IMR-90 (cell line): Measurements from ENCODE around the gene KDM4B. TPM values are rescaled to one million over a fixed set of nuclear protein-coding genes. Genes with fewer than 3 reads are reported as not detected.

Source experiments
- ATAC-seq: fragments of 200-7000 bp; cut with Tn5 transposase; 2 replicates; pipeline ENCODE4 v1.9.1; 2020; ENCODE audit warnings: low read depth, mild to moderate bottlenecking, moderate library complexity
- BruUV-seq: library from RNA; stranded (reverse); fragments of 400-500 nt; replicated peaks from 2 replicates; lab custom pipeline; 2021; lab: Mats Ljungman, UMichigan
- CTCF ChIA-PET: fragments of 300-600 bp; formaldehyde crosslinking; extraction: SDS; loops from one replicate; lab custom pipeline; 2021; ENCODE audit warnings: antibody characterized with exemption; lab: Yijun Ruan, JAX
- POLR2A ChIA-PET: fragments of 300-600 bp; sonication (Branson Sonifier 250); formaldehyde crosslinking; loops from one replicate; lab custom pipeline; 2022; ENCODE audit warnings: antibody characterized with exemption; ENCODE audit not compliant: unreplicated experiment; lab: Charles Lee
- DNase-seq: peaks from one replicate; pipeline ENCODE4 v3.0.0; 2013
- H2AFZ ChIP-seq: replicated peaks from 2 replicates; pipeline ENCODE3; 2013; ENCODE audit warnings: low read length, mild to moderate bottlenecking; ENCODE audit not compliant: poor library complexity
- H2AK5ac ChIP-seq: 2 replicates; pipeline ENCODE4 v1.6.1; 2013; ENCODE audit warnings: low read depth, low read length, inconsistent platforms
- H2AK9ac ChIP-seq: replicated peaks from 2 replicates; pipeline ENCODE3; 2013; ENCODE audit warnings: mild to moderate bottlenecking, low read depth, low read length, moderate library complexity; ENCODE audit not compliant: poor library complexity
- H2BK120ac ChIP-seq: 2 replicates; pipeline ENCODE4 v1.6.1; 2013; ENCODE audit warnings: low read depth, low read length, inconsistent platforms
- H2BK15ac ChIP-seq: 3 replicates; pipeline ENCODE4 v1.6.1; 2013; ENCODE audit warnings: low read depth, low read length, inconsistent platforms
- H2BK20ac ChIP-seq: 2 replicates; pipeline ENCODE4 v1.6.1; 2013; ENCODE audit warnings: low read depth, mild to moderate bottlenecking, inconsistent platforms, low read length, moderate library complexity
- H2BK5ac ChIP-seq: 2 replicates; pipeline ENCODE4 v1.6.1; 2013; ENCODE audit warnings: mild to moderate bottlenecking, low read depth, low read length, inconsistent platforms; ENCODE audit not compliant: poor library complexity, severe bottlenecking
- H3K14ac ChIP-seq: replicated peaks from 2 replicates; pipeline ENCODE4 v1.6.1; 2013; ENCODE audit warnings: low read depth, low read length, inconsistent platforms
- H3K18ac ChIP-seq: 2 replicates; pipeline ENCODE4 v1.6.1; 2013; ENCODE audit warnings: low read depth, low read length, control low read depth
- H3K23ac ChIP-seq: 2 replicates; pipeline ENCODE4 v1.6.1; 2013; ENCODE audit warnings: low read depth, low read length, inconsistent platforms
- H3K27ac ChIP-seq: 2 replicates; pipeline ENCODE4 v1.5.1; 2013; ENCODE audit warnings: mild to moderate bottlenecking, control low read depth, low read length; ENCODE audit not compliant: insufficient read depth
- H3K27me3 ChIP-seq: 2 replicates; pipeline ENCODE4 v1.6.1; 2013; ENCODE audit warnings: low read length; ENCODE audit not compliant: control insufficient read depth, insufficient read depth
- H3K36me3 ChIP-seq: 2 replicates; pipeline ENCODE4 v1.6.1; 2013; ENCODE audit warnings: low read length, mixed read lengths; ENCODE audit not compliant: control insufficient read depth, insufficient read depth
- H3K4ac ChIP-seq: 2 replicates; pipeline ENCODE4 v1.6.1; 2013; ENCODE audit warnings: low read depth, low read length, inconsistent platforms
- H3K4me1 ChIP-seq: 2 replicates; pipeline ENCODE4 v1.6.1; 2013; ENCODE audit warnings: low read length, mixed read lengths; ENCODE audit not compliant: control insufficient read depth, insufficient read depth
- H3K4me2 ChIP-seq: 2 replicates; pipeline ENCODE4 v1.6.1; 2013; ENCODE audit warnings: low read depth, mild to moderate bottlenecking, control low read depth, low read length, moderate library complexity
- H3K4me3 ChIP-seq: 2 replicates; pipeline ENCODE4 v1.5.1; 2013; ENCODE audit warnings: low read depth, mild to moderate bottlenecking, control low read depth, low read length, moderate library complexity; ENCODE audit not compliant: insufficient read depth
- H3K56ac ChIP-seq: 2 replicates; pipeline ENCODE4 v1.6.1; 2013; ENCODE audit warnings: low read length, inconsistent platforms; ENCODE audit not compliant: insufficient read depth; ENCODE audit errors: extremely low read depth
- H3K79me1 ChIP-seq, 2 experiments: 2 replicates each; pipeline ENCODE4 v1.6.1; 2013; ENCODE audit warnings: low read length in 2 of 2, inconsistent platforms in 1 of 2, low read depth in 1 of 2
- H3K9ac ChIP-seq: 2 replicates; pipeline ENCODE4 v1.6.1; 2013; ENCODE audit warnings: low read depth, low read length, control low read depth
- H3K9me1 ChIP-seq: 2 replicates; pipeline ENCODE4 v1.6.1; 2013; ENCODE audit warnings: low read length, inconsistent platforms; ENCODE audit not compliant: insufficient read depth
- H3K9me3 ChIP-seq: 2 replicates; pipeline ENCODE4 v1.6.1; 2013; ENCODE audit warnings: low read length; ENCODE audit not compliant: control insufficient read depth, insufficient read depth
- H4K20me1 ChIP-seq: 2 replicates; pipeline ENCODE4 v1.6.1; 2013; ENCODE audit warnings: low read length, inconsistent platforms; ENCODE audit not compliant: insufficient read depth
- H4K5ac ChIP-seq: 2 replicates; pipeline ENCODE4 v1.6.1; 2013; ENCODE audit warnings: mild to moderate bottlenecking, low read depth, low read length, control low read depth
- H4K8ac ChIP-seq, 2 experiments: 2 replicates each; pipeline ENCODE4 v1.6.1; 2013; ENCODE audit warnings: low read depth in 2 of 2, low read length in 2 of 2, control low read depth in 1 of 2, inconsistent platforms in 1 of 2
- H4K91ac ChIP-seq: 2 replicates; pipeline ENCODE4 v1.6.1; 2013; ENCODE audit warnings: low read depth, low read length, inconsistent platforms; ENCODE audit not compliant: insufficient read depth
- RAD21 ChIP-seq: IDR thresholded peaks from 2 replicates; pipeline ENCODE4 v1.6.1; 2012; ENCODE audit warnings: low read length, improper control_type of control experiment
- whole genome bisulfite sequencing, 2 experiments: methylation state at CpG; one replicate each; pipeline versions ENCODE4 v1.1.5 to v1.1.7; 2013; ENCODE audit warnings: missing lambda C conversion rate in 2 of 2; ENCODE audit not compliant: insufficient read length in 1 of 2; ENCODE audit errors: extremely low coverage in 2 of 2; 5-methylcytosine and 5-hydroxymethylcytosine counted together
- dilution Hi-C: fragments of 300-500 bp; cut with HindIII; formaldehyde crosslinking; loops from one replicate; pipeline ENCODE4 v1.14.3; 2018; ENCODE audit warnings: low sequenced_read_pairs; ENCODE audit not compliant: unreplicated experiment
- in situ Hi-C: fragments of 300-500 bp; cut with MboI; formaldehyde crosslinking; loops from 3 replicates; pipeline ENCODE4 v1.14.3; 2019; ENCODE audit warnings: low sequenced_read_pairs, inconsistent platforms, mixed read lengths
- intact Hi-C: fragments of 100-400 bp; cut with micrococcal nuclease; formaldehyde crosslinking; loops from 2 replicates; pipeline ENCODE4 v1.10.0; 2022
- polyA plus RNA-seq, 3 experiments: library from polyadenylated mRNA; depleted of rRNA; stranded (reverse); fragments of >200 nt; gene quantifications; 2 replicates each; pipeline ENCODE4 v1.2.3, GENCODE V29; 2012; ENCODE audit warnings: low replicate concordance in 1 of 3
- total RNA-seq: library from RNA; depleted of rRNA; stranded (reverse); fragments of >200 nt; gene quantifications from 2 replicates; pipeline ENCODE4 v1.2.3, GENCODE V29; 2012
- TF ChIP-seq, protein P1 (sequence below): fragments of 150-350 bp; IDR thresholded peaks from 2 replicates; pipeline ENCODE4 v1.6.1; 2017; ENCODE audit warnings: mild to moderate bottlenecking, antibody characterized with exemption, low read length, low read depth
- TF ChIP-seq, protein P2 (sequence below): conservative IDR thresholded peaks from 2 replicates; pipeline ENCODE4 v1.5.1; 2012; ENCODE audit warnings: mild to moderate bottlenecking, low read depth, low read length, improper control_type of control experiment

Gene KDM4B
- total and polyA plus RNA-seq, 2 of the 4 experiments (the other 2 are of a cell fraction) = 5.0 to 17.9 TPM

- peaks cover 39% of the 10 kb centered on the region for H3K36me3 ChIP-seq
- H3K9me1 ChIP-seq = no peaks in the 10 kb centered on the region
- no peaks in the 10 kb centered on the region for H3K27me3 ChIP-seq
- H3K4me2 ChIP-seq = no peak overlapping the region
- no peak overlapping the region for H3K56ac ChIP-seq
- ChIA-PET POLR2A (no interaction called here), CTCF (no interaction called here)
- H3K4ac ChIP-seq = no peak overlapping the region
- 42% methylated on average over 17 of the region's 29 CpGs; no CpG with 5 or more reads in 1 of the 2 experiments for WGBS, 2 experiments
- dilution Hi-C loops = no loop called here
- no peak overlapping the region for H3K9ac ChIP-seq
- no peak overlapping the region for H2AFZ ChIP-seq
- no peak overlapping the region for H4K91ac ChIP-seq
- DNase-seq (peak; percentile 12), ATAC-seq (peak; percentile 56)
- no peak overlapping the region for H4K5ac ChIP-seq
- intact Hi-C loops = no loop called here
- in situ Hi-C loops = no loop called here
- no peak overlapping the region for H3K18ac ChIP-seq
- H3K23ac ChIP-seq = no peak overlapping the region
- no peak overlapping the region for H2BK120ac ChIP-seq
- no TSS peak for BruUV-seq
- H4K20me1 ChIP-seq = peaks cover 5% of the 10 kb centered on the region
- TF ChIP-seq RAD21 = no peak
- TF ChIP-seq, protein P1, sequence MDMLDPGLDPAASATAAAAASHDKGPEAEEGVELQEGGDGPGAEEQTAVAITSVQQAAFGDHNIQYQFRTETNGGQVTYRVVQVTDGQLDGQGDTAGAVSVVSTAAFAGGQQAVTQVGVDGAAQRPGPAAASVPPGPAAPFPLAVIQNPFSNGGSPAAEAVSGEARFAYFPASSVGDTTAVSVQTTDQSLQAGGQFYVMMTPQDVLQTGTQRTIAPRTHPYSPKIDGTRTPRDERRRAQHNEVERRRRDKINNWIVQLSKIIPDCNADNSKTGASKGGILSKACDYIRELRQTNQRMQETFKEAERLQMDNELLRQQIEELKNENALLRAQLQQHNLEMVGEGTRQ = no peak
- TF ChIP-seq, protein P2, sequence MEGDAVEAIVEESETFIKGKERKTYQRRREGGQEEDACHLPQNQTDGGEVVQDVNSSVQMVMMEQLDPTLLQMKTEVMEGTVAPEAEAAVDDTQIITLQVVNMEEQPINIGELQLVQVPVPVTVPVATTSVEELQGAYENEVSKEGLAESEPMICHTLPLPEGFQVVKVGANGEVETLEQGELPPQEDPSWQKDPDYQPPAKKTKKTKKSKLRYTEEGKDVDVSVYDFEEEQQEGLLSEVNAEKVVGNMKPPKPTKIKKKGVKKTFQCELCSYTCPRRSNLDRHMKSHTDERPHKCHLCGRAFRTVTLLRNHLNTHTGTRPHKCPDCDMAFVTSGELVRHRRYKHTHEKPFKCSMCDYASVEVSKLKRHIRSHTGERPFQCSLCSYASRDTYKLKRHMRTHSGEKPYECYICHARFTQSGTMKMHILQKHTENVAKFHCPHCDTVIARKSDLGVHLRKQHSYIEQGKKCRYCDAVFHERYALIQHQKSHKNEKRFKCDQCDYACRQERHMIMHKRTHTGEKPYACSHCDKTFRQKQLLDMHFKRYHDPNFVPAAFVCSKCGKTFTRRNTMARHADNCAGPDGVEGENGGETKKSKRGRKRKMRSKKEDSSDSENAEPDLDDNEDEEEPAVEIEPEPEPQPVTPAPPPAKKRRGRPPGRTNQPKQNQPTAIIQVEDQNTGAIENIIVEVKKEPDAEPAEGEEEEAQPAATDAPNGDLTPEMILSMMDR = no peak
- H4K8ac ChIP-seq = no peak overlapping the region
- peaks cover 13 to 15% of the 10 kb centered on the region in 2 experiments; a peak in 3 of 4 replicates for H3K79me1 ChIP-seq
- H3K14ac ChIP-seq = no peak overlapping the region
- H2BK20ac ChIP-seq = no peak overlapping the region
- H2AK9ac ChIP-seq = peak overlapping the region; percentile 79
- no peaks in the 10 kb centered on the region; the same call in 1 of the 2 replicates for H3K4me1 ChIP-seq
- no peak overlapping the region for H2BK15ac ChIP-seq
- no peak overlapping the region for H2BK5ac ChIP-seq
- H3K9me3 ChIP-seq = peaks cover 18% of the 10 kb centered on the region
- H3K27ac ChIP-seq = no peak overlapping the region
- no peak overlapping the region for H2AK5ac ChIP-seq
- no peak overlapping the region for H3K4me3 ChIP-seq
Observed at GRCh38 chr19:5103061-5103701, 134.3 kb downstream of the KDM4B start.
